ENCODE data around the gene HOXD10.

HOXD10 gene

DNA sequence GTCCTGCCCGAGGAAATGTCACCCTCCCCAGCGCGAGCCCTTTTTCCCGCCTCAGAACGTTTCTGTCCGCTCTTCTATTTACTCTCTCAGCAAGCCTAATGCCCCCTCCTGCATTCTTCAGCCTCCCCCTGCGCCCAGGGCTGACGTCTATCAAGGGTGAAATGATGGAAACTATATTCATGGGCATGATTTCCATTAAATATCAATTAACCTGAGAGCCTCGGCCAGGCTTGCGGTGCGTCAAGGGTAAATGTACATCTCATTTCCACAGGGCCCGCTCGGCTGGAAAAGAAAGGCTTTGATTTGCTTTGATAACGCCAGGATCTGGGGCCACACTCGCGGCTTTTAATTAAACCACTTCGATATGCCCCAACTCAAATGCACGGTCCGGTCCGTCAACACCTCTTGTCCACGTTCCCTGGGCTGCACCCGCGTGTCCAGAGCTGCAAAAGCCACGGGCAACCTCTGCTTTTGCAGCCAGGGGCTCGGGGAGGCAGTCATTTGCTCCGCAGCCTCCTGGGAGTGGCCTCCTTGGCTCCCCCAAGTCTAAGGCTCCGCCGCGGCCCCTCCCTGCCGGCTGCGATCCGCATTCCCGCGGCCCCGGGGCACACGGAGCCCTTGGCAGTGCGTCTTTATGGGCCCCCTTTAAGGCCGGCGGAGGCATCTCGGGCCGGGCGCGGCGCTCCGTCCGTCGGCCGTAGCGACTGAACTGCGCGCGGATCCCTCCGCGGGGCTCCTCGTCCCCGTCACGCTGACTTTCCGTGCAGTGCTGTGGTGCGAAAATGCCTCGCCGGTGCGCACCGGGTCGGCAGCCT is 12.6 kb downstream of the HOXD10 start, which contains the start of gene HOXD8:
Gene HOXD8 (plus strand): TSS at position 724 of the 815 bp plus-strand sequence. CDS start 662 bp downstream, outside the sequence.
- no peak for DNase-seq (ENCODE audit: low read depth)
- H3K4me3 ChIP-seq (ENCODE audit: low read depth, low read length), result no peak within 1 kb of the TSS
- TF ChIP-seq POLR2A (IDR thresholded peaks at IDR 0.05; ENCODE audit: extremely low read depth, insufficient read length) (no peak), MYC (IDR thresholded peaks at IDR 0.05; ENCODE audit: low read depth, low read length) (no peak), MAX (IDR thresholded peaks at IDR 0.05; ENCODE audit: low read depth, low read length) (no peak)
- TF ChIP-seq, protein P1, sequence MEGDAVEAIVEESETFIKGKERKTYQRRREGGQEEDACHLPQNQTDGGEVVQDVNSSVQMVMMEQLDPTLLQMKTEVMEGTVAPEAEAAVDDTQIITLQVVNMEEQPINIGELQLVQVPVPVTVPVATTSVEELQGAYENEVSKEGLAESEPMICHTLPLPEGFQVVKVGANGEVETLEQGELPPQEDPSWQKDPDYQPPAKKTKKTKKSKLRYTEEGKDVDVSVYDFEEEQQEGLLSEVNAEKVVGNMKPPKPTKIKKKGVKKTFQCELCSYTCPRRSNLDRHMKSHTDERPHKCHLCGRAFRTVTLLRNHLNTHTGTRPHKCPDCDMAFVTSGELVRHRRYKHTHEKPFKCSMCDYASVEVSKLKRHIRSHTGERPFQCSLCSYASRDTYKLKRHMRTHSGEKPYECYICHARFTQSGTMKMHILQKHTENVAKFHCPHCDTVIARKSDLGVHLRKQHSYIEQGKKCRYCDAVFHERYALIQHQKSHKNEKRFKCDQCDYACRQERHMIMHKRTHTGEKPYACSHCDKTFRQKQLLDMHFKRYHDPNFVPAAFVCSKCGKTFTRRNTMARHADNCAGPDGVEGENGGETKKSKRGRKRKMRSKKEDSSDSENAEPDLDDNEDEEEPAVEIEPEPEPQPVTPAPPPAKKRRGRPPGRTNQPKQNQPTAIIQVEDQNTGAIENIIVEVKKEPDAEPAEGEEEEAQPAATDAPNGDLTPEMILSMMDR (IDR thresholded peaks at IDR 0.05; ENCODE audit: low read depth, low read length), result no peak

- no peak overlapping the region for H3K4me3 ChIP-seq (ENCODE audit: low read depth, low read length)
- no peak for DNase-seq (ENCODE audit: low read depth)
- TF ChIP-seq, protein P1 (IDR thresholded peaks at IDR 0.05; ENCODE audit: low read depth, low read length), result no peak
- TF ChIP-seq MYC (IDR thresholded peaks at IDR 0.05; ENCODE audit: low read depth, low read length), result no peak
- no peak for TF ChIP-seq MAX (IDR thresholded peaks at IDR 0.05; ENCODE audit: low read depth, low read length)
These were observed 13.2 kb downstream of the HOXD10 start for GRCh38 chr2:176129813-176130146.

GRCh38 chr2:176130147-176130956 is 13.8 kb downstream of the HOXD10 start:
- DNase-seq (ENCODE audit: low read depth), result no peak
- TF ChIP-seq MYC (IDR thresholded peaks at IDR 0.05; ENCODE audit: low read depth, low read length) (no peak), POLR2A (IDR thresholded peaks at IDR 0.05; ENCODE audit: extremely low read depth, insufficient read length) (no peak), MAX (IDR thresholded peaks at IDR 0.05; ENCODE audit: low read depth, low read length) (no peak)
- TF ChIP-seq, protein P1 (IDR thresholded peaks at IDR 0.05; ENCODE audit: low read depth, low read length), result no peak
- no peak overlapping the region for H3K4me3 ChIP-seq (ENCODE audit: low read depth, low read length)

- TF ChIP-seq, protein P1 (IDR thresholded peaks at IDR 0.05; ENCODE audit: low read depth, low read length), result no peak
- no peak for TF ChIP-seq MAX (IDR thresholded peaks at IDR 0.05; ENCODE audit: low read depth, low read length)
- TF ChIP-seq POLR2A (IDR thresholded peaks at IDR 0.05; ENCODE audit: extremely low read depth, insufficient read length), result no peak
- TF ChIP-seq MYC (IDR thresholded peaks at IDR 0.05; ENCODE audit: low read depth, low read length), result no peak
- DNase-seq (ENCODE audit: low read depth), result no peak
These were observed 14.6 kb downstream of the HOXD10 start for GRCh38 chr2:176130957-176131847.

DNA sequence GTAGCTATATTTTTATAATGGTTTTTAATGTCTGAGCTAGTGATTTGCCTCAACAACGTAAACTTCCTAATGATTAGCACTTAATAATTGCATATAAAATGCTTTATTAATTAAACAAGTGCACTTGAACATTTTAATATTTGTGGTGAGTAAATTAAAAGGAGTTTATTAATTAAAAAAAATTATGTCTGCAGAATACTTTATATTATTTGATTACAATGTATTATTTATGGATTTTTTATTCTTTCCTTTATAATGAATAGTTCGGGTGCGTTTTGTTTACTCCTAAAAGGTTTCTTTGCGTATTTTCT is 15.2 kb downstream of the HOXD10 start:
- no peak for DNase-seq (ENCODE audit: low read depth)
- no peak overlapping the region for H3K4me3 ChIP-seq (ENCODE audit: low read depth, low read length)
- no peak for TF ChIP-seq POLR2A (IDR thresholded peaks at IDR 0.05; ENCODE audit: extremely low read depth, insufficient read length)
- TF ChIP-seq, protein P1 (IDR thresholded peaks at IDR 0.05; ENCODE audit: low read depth, low read length), result no peak
- TF ChIP-seq MAX (IDR thresholded peaks at IDR 0.05; ENCODE audit: low read depth, low read length), result no peak
- no peak for TF ChIP-seq MYC (IDR thresholded peaks at IDR 0.05; ENCODE audit: low read depth, low read length)

More at GRCh38 chr2:176130957-176131847, 14.6 kb downstream of the HOXD10 start:
- H3K4me3 ChIP-seq (ENCODE audit: low read depth, low read length), result no peak overlapping the region

Data from NB4 (cell line).